ENCODE measurements around the gene GTF3C5. TPM values are rescaled to one million over a fixed set of nuclear protein-coding genes. Genes with fewer than 3 reads are reported as not detected.

Gene GTF3C5, protein sequence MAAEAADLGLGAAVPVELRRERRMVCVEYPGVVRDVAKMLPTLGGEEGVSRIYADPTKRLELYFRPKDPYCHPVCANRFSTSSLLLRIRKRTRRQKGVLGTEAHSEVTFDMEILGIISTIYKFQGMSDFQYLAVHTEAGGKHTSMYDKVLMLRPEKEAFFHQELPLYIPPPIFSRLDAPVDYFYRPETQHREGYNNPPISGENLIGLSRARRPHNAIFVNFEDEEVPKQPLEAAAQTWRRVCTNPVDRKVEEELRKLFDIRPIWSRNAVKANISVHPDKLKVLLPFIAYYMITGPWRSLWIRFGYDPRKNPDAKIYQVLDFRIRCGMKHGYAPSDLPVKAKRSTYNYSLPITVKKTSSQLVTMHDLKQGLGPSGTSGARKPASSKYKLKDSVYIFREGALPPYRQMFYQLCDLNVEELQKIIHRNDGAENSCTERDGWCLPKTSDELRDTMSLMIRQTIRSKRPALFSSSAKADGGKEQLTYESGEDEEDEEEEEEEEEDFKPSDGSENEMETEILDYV
- 100 to 1,000 TPM in 1 of 2 donors, 10 to 100 TPM in 1; 79.5 to 101 TPM for total RNA-seq

DNA sequence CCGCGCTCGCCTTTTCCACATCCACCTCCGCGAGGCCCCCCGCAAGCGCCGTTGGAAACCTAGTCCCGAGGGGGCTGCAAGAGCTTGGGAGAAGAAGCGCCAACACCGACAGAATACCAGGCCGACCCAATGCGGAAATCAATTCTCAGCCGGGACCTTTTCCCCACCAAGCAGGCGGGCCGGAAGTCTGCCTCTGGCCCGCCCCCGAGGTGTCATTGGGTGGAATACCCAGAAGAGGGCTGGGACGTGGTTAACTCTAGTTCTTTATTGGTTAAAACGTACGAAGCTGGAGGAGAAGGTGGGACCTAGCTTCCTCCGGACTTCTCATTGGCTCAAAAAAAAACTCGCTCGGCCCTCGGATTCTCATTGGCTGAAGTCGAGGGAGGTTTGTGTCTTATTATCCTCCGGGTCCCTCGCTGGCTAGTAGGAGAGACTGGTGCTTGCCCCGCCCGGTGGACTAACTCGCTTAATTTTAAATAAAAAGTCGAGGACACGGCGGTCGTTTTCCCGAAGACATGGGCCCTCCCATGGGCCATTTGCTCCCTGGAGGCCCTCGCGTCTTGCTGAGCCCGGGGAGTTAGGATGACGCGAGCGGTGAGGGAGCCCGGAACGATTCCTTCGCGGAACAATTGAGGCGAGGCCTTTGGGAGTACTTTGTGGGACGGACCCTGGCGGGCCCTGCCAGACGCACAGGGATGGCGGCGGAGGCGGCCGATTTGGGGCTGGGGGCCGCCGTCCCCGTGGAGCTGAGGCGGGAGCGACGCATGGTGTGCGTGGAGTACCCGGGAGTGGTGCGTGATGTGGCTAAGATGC lies at the start of gene GTF3C5:
Gene GTF3C5, plus strand, starts transcription at position 681 of the 813 bp plus-strand sequence. Its CDS starts 15 bp downstream, at position 696.
- Mint-ChIP-seq H3K4me3 (peak within 1 kb of the TSS; percentile 85 to 98), H3K4me1 (ENCODE audit: low read depth) (peaks cover 29% of the 10 kb centered on the region), H3K27me3 (ENCODE audit: low read depth) (no peaks in the 10 kb centered on the region), H3K27ac (peak within 1 kb of the TSS; percentile 99), H3K9me3 (no peaks in the 10 kb centered on the region), H3K36me3 (ENCODE audit: insufficient read depth in 2 of 2) (peaks cover 5 to 10% of the 10 kb centered on the region in 2 donors)
- ATAC-seq (replicated peaks in 1 of 2): peak; percentile 96 to 97
- peak; percentile 92 to 94 for DNase-seq

DNA sequence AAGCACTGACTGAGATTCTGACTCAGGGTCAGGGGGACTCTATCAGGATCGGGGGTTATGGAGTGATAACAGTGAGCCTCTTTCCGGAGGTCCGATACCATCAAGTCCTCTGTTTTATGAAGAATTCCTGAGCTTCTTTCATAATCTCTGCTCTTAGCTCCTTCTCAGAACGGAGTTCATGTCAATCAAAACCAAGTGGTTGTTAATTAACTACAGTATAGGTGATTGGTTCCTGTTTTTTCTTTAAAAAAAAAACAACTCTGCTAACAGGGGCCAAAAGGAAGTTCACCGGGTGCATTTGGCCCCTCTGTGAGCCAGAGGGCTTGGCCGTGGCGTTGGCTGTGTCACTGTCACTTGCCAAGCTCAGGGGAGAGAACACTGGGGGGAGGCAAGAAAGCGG lies 48.3 kb upstream of the GTF3C5 start:
- Mint-ChIP-seq H3K9me3 (no peaks in the 10 kb centered on the region), H3K36me3 (ENCODE audit: insufficient read depth in 2 of 2) (no peaks in the 10 kb centered on the region), H3K27ac (no peak overlapping the region), H3K4me1 (ENCODE audit: low read depth) (peaks cover 9% of the 10 kb centered on the region), H3K27me3 (ENCODE audit: low read depth) (peaks cover 54% of the 10 kb centered on the region), H3K4me3 (no peak overlapping the region)
- ATAC-seq (replicated peaks in 1 of 2) (no peak), DNase-seq (no peak)

DNA sequence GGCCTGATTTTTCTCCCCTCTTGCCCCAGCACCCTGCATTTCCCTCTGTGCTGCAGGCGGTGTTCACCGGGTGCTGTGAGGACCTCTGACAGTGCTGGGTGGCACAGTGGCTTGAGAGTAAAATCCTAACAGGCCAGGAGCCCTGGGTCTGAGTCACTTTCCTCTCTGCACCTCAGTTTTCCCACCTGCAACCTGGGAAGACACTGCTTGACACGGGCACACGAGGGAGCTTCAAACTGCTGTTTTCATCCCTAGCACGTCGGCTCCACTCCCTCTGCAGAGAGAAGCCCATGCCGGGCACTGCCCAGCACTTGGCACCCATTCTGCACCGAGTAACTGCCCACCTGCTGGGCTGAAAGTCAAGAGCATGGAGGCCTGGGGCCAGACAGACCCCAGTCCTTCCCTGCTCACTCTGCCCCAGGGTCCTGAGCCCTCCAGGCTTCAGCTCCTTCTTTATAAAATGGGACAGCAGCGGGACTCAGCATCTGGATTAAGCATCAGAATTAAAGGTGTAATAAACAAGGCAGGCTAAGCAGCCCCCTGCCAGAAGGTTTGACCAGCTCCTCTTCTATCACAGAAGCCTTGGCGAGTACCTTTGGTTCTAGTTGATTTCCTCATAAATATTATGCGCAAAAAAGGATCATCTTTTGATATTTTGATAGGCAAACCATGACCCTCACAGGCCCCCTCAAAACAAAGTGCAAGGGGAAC lies 47.2 kb upstream of the GTF3C5 start:
- H3K4me3 Mint-ChIP-seq: no peak overlapping the region
- H3K27me3 Mint-ChIP-seq (ENCODE audit: low read depth): peaks cover 47% of the 10 kb centered on the region
- no peak for ATAC-seq (replicated peaks in 1 of 2)

DNA sequence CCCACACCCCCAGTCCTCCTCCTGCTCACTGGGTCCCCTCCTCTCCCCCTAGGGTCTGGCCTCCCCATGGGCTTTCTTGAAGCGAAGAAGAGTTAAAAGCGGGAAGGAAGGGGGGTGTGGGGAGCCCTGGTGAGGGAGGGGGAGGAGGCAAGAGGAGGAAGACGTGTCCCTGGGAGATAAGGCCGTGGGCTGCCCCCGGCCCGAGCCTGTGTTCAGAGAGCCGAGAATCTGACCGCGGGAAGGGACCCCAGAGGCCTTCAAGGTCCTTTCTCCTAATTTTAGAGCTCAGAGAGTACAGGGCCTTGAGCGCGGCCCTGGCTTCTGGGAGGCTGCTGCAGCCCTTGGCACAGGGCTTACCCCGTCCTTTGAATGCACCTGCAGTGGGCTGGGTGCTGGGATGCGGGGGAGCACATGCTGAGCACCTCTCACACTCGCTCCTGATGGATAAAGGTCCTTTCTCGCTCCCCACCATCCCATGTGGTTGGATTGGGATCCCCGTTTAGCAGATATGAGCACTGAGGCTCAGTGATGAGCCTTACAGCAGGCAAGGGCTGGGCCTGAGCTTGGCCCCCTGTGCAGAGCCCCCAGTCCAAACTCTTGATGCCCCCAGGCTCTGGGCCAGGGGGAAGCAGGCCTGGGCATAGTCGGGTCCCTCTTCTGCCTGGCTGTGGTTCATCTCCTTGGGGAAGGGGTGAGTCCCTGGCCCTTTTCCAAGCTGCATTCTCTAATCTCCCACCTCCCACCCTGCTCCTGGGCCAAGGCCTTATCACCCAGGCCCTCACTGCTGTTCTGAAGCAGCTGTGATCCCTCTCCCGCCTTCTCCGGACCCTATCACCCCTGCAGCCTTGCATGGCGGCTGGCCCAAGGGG lies 46.4 kb upstream of the GTF3C5 start:
- H3K9me3 Mint-ChIP-seq: no peaks in the 10 kb centered on the region

More for the DNA sequence above, 47.2 kb upstream of the GTF3C5 start:
- Mint-ChIP-seq H3K9me3 (no peaks in the 10 kb centered on the region), H3K27ac (no peak overlapping the region), H3K36me3 (ENCODE audit: insufficient read depth in 2 of 2) (no peaks in the 10 kb centered on the region), H3K4me1 (ENCODE audit: low read depth) (peaks cover 3% of the 10 kb centered on the region)
- DNase-seq: no peak

DNA sequence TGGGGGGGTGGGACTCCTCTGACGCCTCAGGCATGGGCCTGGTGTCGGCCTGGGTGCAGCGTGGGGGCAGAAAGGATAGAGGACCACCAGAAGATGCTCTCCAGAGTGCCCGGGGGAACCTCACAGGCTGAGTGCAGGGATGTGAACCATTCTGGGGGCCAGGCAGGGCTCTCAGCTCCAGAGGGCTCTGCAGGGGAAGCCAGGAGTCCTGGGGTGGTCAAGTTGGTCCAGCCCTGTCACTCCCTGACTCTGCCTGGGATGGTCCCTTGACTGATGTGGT lies 45.8 kb upstream of the GTF3C5 start:
- Mint-ChIP-seq H3K36me3 (ENCODE audit: insufficient read depth in 2 of 2) (no peaks in the 10 kb centered on the region), H3K4me3 (no peak overlapping the region), H3K27ac (no peak overlapping the region), H3K27me3 (ENCODE audit: low read depth) (peaks cover 37% of the 10 kb centered on the region), H3K4me1 (ENCODE audit: low read depth) (no peaks in the 10 kb centered on the region), H3K9me3 (peaks cover 0 to under 1% of the 10 kb centered on the region in 2 donors)
- ATAC-seq (replicated peaks in 1 of 2) (no peak), DNase-seq (no peak)

More for the DNA sequence above, 46.4 kb upstream of the GTF3C5 start:
- Mint-ChIP-seq H3K36me3 (ENCODE audit: insufficient read depth in 2 of 2) (no peaks in the 10 kb centered on the region), H3K27ac (no peak overlapping the region), H3K4me3 (no peak overlapping the region), H3K4me1 (ENCODE audit: low read depth) (no peaks in the 10 kb centered on the region), H3K27me3 (ENCODE audit: low read depth) (peaks cover 41% of the 10 kb centered on the region)
- DNase-seq: no peak
- no peak for ATAC-seq (replicated peaks in 1 of 2)

DNA sequence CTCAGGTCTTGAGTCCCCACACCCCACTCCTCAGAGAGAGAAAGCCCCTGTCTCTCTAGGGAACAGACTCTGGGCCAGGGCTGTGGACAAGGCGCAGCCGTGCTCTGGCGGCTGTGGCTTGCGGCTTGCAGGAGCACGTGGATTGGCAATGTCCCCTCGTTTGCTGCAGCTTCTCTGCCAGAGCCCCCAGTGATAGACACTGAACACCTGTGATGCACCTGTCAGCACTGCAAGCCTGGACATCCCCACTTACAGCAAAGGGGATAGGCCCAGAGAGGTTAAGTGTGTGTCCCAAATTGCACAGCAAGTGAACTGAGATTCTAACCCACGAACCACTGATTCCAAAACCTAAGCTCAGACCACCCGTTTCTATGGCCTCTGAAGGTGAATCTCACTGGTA lies 45.3 kb upstream of the GTF3C5 start:
- Mint-ChIP-seq H3K27me3 (ENCODE audit: low read depth) (peaks cover 37% of the 10 kb centered on the region), H3K36me3 (ENCODE audit: insufficient read depth in 2 of 2) (no peaks in the 10 kb centered on the region), H3K4me3 (no peak overlapping the region), H3K4me1 (ENCODE audit: low read depth) (no peaks in the 10 kb centered on the region), H3K9me3 (peaks cover 4 to 5% of the 10 kb centered on the region in 2 donors), H3K27ac (no peak overlapping the region)
- DNase-seq (no peak), ATAC-seq (replicated peaks in 1 of 2) (no peak)

DNA sequence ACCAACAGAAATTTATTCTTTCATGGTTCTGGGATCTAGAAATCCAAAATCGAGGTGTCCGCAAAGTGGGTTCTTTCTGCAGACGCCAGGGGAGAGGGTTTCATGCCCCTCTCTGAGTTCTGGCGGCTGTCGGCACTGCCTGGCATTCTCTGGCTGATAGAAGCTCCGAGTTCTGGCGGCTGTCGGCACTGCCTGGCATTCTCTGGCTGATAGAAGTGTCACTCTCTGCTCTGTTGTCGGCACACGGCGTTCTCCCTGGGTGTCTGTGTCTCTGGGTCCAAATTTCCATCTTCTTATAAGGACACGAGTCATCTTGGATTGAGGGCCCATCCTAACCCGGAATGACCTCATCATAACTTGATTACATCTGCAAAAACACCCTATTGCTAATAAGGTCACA lies 44.7 kb upstream of the GTF3C5 start:
- DNase-seq (no peak), ATAC-seq (replicated peaks in 1 of 2) (no peak)
- Mint-ChIP-seq H3K27ac (no peak overlapping the region), H3K9me3 (peaks cover 4 to 5% of the 10 kb centered on the region in 2 donors), H3K36me3 (ENCODE audit: insufficient read depth in 2 of 2) (no peaks in the 10 kb centered on the region), H3K27me3 (ENCODE audit: low read depth) (peaks cover 31% of the 10 kb centered on the region), H3K4me1 (ENCODE audit: low read depth) (no peaks in the 10 kb centered on the region), H3K4me3 (no peak overlapping the region)

DNA sequence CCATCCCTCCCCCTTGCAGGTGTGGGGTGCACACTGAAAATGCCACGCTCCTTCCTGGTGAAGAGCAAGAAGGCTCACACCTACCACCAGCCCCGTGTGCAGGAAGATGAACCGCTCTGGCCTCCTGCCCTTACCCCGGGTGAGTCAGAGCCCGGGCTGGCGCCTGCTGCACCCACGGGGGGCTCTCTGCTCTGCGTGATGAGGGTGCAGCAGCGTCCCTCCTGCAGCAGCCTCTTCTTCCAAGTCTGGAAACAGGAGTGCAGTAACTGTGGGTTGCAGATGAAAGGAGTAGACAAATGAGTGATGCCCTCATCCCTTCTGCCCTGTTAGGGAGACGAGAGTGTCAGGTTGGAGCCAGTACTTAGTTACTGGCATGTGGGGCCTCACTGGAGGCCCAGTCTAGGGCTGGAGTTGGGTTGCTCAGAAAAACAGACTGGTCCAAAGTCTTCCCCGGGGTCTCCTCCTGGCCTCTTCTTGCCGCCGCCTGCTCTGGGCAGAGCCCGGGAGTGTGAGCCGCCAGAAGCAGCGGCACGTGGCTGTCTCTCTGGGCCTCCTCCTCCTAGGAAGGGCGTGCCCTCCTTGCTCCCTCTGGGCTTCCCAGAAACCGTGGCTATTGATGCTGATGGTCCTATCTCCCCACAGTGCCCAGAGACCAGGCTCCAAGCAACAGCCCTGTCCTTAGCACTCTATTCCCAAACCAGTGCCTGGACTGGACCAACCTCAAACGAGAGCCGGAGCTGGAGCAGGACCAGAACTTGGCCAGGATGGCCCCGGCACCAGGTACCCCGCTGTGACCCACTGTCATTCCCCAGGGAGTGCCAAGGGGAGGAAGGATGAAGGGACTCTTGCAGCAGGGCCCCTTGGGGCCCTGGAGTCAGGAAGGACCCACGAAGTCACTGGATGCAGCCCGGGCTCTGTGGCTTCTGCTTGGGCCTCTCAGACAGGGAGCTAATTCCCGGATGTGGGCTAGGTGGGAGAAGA lies 43.9 kb upstream of the GTF3C5 start:
- H3K27ac Mint-ChIP-seq: no peak overlapping the region
- H3K4me3 Mint-ChIP-seq: no peak overlapping the region
- ATAC-seq (replicated peaks in 1 of 2) (no peak), DNase-seq (no peak)
- no peaks in the 10 kb centered on the region for H3K36me3 Mint-ChIP-seq (ENCODE audit: insufficient read depth in 2 of 2)
- H3K9me3 Mint-ChIP-seq: peaks cover 4 to 5% of the 10 kb centered on the region in 2 donors
- H3K27me3 Mint-ChIP-seq (ENCODE audit: low read depth): peaks cover 32% of the 10 kb centered on the region
- H3K4me1 Mint-ChIP-seq (ENCODE audit: low read depth): peaks cover 5% of the 10 kb centered on the region

DNA sequence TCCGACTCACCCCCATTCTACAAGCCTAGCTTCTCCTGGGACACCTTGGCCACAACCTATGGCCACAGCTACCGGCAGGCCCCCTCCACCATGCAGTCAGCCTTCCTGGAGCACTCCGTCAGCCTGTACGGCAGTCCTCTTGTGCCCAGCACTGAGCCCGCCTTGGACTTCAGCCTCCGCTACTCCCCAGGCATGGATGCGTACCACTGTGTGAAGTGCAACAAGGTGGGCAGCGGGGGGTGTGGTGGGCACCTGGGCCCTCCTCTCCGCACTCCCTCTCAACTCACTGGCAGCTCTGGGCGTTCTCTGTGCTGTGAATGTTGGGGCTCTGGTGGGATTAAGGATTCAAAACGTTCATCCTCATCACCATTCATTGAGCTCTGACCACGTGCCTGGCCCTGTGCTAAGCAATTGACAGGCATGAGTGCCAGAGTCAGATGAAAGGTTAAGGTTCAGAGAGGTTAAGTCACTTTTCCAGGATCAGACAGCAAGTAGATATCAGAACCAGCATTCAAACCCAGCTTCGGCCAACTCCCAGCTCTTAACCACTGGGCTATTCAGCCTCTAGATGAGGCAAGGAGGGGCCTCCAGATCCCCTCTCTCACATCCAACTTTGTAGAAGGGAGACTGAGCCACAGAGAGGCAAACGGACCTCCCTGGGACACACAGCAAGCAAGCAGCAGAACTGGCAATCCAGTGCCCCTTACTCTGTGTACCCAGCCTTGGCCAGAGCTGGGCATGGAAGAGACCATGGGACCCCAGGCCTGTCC lies 42.4 kb upstream of the GTF3C5 start:
- DNase-seq (no peak), ATAC-seq (replicated peaks in 1 of 2) (no peak)
- Mint-ChIP-seq H3K4me1 (ENCODE audit: low read depth) (peaks cover 9% of the 10 kb centered on the region), H3K4me3 (no peak overlapping the region), H3K36me3 (ENCODE audit: insufficient read depth in 2 of 2) (no peaks in the 10 kb centered on the region), H3K27me3 (ENCODE audit: low read depth) (peaks cover 36% of the 10 kb centered on the region), H3K9me3 (peaks cover 4 to 5% of the 10 kb centered on the region in 2 donors), H3K27ac (no peak overlapping the region)

DNA sequence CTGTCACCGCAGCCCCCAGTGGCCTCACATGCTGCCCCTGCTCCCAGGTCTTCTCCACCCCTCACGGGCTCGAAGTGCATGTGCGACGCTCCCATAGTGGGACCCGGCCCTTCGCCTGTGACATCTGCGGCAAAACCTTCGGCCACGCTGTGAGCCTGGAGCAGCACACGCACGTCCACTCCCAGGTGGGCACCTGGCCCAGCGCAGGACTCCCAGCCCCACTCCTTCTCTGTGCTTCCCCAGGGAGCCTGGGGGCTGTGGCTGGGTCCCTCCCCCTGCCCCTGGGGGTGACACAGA lies 41.8 kb upstream of the GTF3C5 start:
- no peak for DNase-seq
- ATAC-seq (replicated peaks in 1 of 2): no peak
- peaks cover 41% of the 10 kb centered on the region for H3K27me3 Mint-ChIP-seq (ENCODE audit: low read depth)
- peaks cover 4 to 5% of the 10 kb centered on the region in 2 donors for H3K9me3 Mint-ChIP-seq
- H3K36me3 Mint-ChIP-seq (ENCODE audit: insufficient read depth in 2 of 2): no peaks in the 10 kb centered on the region
- no peak overlapping the region for H3K27ac Mint-ChIP-seq
- H3K4me3 Mint-ChIP-seq: no peak overlapping the region
- peaks cover 9% of the 10 kb centered on the region for H3K4me1 Mint-ChIP-seq (ENCODE audit: low read depth)

DNA sequence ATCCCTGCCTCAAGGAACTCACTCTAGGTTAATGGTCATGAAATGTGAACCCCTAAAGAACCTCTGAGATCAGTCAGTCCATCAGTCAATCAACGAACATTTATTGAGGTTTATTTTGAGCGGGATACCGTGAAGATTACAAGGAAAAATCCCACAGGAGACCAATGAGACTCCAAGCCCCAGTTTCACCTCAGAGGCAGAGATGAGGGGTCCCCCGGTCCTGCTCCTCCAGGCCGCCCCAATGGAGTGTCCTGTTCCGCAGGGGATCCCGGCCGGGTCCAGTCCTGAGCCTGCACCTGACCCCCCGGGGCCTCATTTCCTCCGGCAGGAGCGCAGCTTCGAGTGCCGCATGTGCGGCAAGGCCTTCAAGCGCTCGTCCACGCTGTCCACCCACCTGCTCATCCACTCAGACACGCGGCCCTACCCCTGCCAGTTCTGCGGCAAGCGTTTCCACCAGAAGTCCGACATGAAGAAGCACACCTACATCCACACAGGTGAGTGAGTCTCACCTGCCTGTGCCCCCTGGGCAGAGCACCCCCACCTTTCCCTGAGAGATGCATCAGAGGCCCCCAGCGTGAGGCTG lies 41.3 kb upstream of the GTF3C5 start:
- H3K4me3 Mint-ChIP-seq: no peak overlapping the region
- peaks cover 4 to 5% of the 10 kb centered on the region in 2 donors for H3K9me3 Mint-ChIP-seq
- H3K36me3 Mint-ChIP-seq (ENCODE audit: insufficient read depth in 2 of 2): no peaks in the 10 kb centered on the region
- ATAC-seq (replicated peaks in 1 of 2) (no peak), DNase-seq (no peak)
- no peak overlapping the region for H3K27ac Mint-ChIP-seq
- peaks cover 14% of the 10 kb centered on the region for H3K4me1 Mint-ChIP-seq (ENCODE audit: low read depth)
- H3K27me3 Mint-ChIP-seq (ENCODE audit: low read depth): peaks cover 47% of the 10 kb centered on the region

All from activated T-cell treated with anti-CD3 and anti-CD28 coated beads, Interleukin-2, amount 50 U/mL, for 72 hours (primary cell).